ENCODE data around the gene NUDT1.

DNA sequence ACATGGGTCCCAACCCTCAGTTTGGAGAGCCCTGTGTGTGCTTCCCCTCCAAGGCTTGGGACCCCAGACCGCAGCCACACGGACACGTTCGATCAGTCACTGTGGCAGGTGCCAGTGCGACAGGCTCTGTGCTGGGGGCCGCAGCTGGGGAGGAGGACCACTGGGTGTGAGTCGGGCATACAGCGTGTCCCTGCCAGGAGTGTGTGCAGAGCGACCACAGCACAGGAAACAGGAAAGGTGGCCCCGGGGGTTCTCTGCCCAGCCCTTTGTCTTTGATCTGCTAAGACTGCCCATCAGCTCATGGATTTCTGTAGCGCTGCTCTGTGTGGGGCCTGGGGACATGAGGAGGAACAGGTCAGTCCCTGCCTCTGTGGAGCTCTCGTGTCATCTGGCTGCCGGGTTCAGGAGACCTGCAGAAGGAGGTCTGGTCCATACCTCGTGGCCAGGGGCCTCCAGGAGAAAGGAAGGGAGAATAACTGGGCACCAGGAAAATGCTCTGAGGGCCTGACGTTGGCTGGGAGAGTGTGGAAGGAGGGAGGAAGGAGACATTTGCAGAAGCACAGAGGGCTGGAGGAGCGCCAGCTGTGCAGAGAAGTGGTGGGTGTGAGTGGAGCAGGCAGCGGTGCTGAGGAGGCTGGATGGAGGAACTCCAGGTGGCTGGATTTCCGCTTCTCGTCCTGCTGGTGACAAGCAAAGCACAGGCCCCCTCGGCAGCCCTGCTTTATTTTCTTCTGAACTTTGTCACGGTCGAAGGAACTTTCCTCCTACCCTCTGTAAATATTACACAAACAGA lies 4.1 kb downstream of the NUDT1 start:
- TF ChIP-seq, protein P1, sequence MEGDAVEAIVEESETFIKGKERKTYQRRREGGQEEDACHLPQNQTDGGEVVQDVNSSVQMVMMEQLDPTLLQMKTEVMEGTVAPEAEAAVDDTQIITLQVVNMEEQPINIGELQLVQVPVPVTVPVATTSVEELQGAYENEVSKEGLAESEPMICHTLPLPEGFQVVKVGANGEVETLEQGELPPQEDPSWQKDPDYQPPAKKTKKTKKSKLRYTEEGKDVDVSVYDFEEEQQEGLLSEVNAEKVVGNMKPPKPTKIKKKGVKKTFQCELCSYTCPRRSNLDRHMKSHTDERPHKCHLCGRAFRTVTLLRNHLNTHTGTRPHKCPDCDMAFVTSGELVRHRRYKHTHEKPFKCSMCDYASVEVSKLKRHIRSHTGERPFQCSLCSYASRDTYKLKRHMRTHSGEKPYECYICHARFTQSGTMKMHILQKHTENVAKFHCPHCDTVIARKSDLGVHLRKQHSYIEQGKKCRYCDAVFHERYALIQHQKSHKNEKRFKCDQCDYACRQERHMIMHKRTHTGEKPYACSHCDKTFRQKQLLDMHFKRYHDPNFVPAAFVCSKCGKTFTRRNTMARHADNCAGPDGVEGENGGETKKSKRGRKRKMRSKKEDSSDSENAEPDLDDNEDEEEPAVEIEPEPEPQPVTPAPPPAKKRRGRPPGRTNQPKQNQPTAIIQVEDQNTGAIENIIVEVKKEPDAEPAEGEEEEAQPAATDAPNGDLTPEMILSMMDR (conservative IDR thresholded peaks at IDR 0.05 in 1 of 2, IDR thresholded peaks at IDR 0.05 in 1 of 2; ENCODE audit: extremely low read depth in 1 of 2, insufficient read depth in 1 of 2, low read depth in 1 of 2, low read length in 2 of 2), result no peak
- TF ChIP-seq EZH2 (IDR thresholded peaks at IDR 0.05; ENCODE audit: borderline replicate concordance, low read length), result no peak

Measured in mammary epithelial cell (primary cell).